ENCODE results near the gene GTF2A1L.

Gene GTF2A1L

GRCh38 chr2:48617618-48618017 lies at the start of gene GTF2A1L:
Gene GTF2A1L, plus strand, starts transcription at chr2:48617856. Its CDS starts 19 bp downstream, at chr2:48617875.
- TF ChIP-seq, protein P1, sequence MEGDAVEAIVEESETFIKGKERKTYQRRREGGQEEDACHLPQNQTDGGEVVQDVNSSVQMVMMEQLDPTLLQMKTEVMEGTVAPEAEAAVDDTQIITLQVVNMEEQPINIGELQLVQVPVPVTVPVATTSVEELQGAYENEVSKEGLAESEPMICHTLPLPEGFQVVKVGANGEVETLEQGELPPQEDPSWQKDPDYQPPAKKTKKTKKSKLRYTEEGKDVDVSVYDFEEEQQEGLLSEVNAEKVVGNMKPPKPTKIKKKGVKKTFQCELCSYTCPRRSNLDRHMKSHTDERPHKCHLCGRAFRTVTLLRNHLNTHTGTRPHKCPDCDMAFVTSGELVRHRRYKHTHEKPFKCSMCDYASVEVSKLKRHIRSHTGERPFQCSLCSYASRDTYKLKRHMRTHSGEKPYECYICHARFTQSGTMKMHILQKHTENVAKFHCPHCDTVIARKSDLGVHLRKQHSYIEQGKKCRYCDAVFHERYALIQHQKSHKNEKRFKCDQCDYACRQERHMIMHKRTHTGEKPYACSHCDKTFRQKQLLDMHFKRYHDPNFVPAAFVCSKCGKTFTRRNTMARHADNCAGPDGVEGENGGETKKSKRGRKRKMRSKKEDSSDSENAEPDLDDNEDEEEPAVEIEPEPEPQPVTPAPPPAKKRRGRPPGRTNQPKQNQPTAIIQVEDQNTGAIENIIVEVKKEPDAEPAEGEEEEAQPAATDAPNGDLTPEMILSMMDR (IDR thresholded peaks at IDR 0.05; ENCODE audit: low read length), result no peak
- no peak for TF ChIP-seq EZH2 (optimal IDR thresholded peaks at IDR 0.05; ENCODE audit: low read depth, low read length)
- TF ChIP-seq EZH2phosphoT487 (IDR thresholded peaks at IDR 0.05; ENCODE audit: low read length), result no peak
- no peaks in the 10 kb centered on the region for H3K9me3 ChIP-seq (replicated peaks; ENCODE audit: insufficient read depth, low read length)
- H3K4me2 ChIP-seq (ENCODE audit: low read depth, low read length), result no peak within 1 kb of the TSS
- no peak within 1 kb of the TSS for H3K9ac ChIP-seq (ENCODE audit: low read length)
- no peaks in the 10 kb centered on the region for H3K4me1 ChIP-seq (ENCODE audit: low read length)
- no peak within 1 kb of the TSS for H3K4me3 ChIP-seq (ENCODE audit: low read length)
- no peaks in the 10 kb centered on the region for H4K20me1 ChIP-seq (ENCODE audit: insufficient read depth, low read length)
- H3F3A ChIP-seq (ENCODE audit: insufficient read depth, low read length), result no peaks in the 10 kb centered on the region
- no peak within 1 kb of the TSS for H2AFZ ChIP-seq (ENCODE audit: low read length)
- H3K27me3 ChIP-seq (replicated peaks; ENCODE audit: insufficient read depth, low read length), result no peaks in the 10 kb centered on the region
- no peaks in the 10 kb centered on the region for H3K79me2 ChIP-seq (ENCODE audit: low read length)
- no peaks in the 10 kb centered on the region for H3K36me3 ChIP-seq (replicated peaks; ENCODE audit: insufficient read depth, low read length)
- H3K27ac ChIP-seq (ENCODE audit: low read length), result no peak within 1 kb of the TSS
- DNase-seq, result no peak
- no peaks in the 10 kb centered on the region for H3K9me2 ChIP-seq (replicated peaks; ENCODE audit: insufficient read depth, low read length)

DNA sequence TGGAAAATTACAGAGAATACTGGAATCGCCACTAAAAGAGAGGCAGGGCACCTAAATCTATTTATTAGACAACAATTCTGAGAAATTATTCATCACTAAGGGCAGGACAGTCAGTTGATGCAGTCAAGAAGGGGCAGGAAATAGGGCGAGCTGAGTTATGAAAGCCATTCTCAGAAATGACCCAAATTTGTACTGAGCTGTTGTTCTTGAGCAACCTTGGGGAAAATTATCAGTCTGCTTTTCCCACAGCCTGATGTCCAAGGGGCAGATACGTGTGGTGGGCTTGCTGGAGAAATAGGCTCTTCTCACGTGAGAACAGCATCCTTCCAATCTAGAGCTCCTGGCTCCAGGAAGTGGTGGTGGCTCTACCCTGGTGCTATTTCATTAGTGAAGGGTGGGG lies 49.1 kb upstream of the GTF2A1L start:
- Histone ChIP-seq H3K27me3 (replicated peaks; ENCODE audit: insufficient read depth, low read length) (no peaks in the 10 kb centered on the region), H2AFZ (ENCODE audit: low read length) (no peak overlapping the region)
- TF ChIP-seq EZH2 (optimal IDR thresholded peaks at IDR 0.05; ENCODE audit: low read depth, low read length), result no peak
- TF ChIP-seq EZH2phosphoT487 (IDR thresholded peaks at IDR 0.05; ENCODE audit: low read length), result no peak
- TF ChIP-seq, protein P1 (IDR thresholded peaks at IDR 0.05; ENCODE audit: low read length), result no peak

DNA sequence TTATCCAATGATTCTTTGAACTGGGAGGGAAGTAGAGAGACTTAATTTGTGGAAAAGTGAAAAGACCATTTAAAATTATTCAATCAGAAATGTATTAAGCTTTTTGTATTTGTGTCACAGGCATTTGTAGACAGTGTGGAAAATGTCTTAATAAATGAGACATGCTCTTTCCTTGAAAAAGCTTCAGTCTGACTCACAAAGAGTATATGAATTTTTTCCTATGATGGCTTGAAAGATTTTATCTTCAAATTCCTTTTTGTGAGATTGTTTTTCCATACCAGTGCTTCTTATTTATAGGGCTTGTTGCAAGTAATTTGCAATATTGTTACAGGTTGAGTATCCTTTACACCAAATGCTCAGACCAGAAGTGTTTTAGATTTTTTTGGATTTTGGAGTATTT lies 48.2 kb upstream of the GTF2A1L start:
- no peaks in the 10 kb centered on the region for H3K4me1 ChIP-seq (ENCODE audit: low read length)
- no peaks in the 10 kb centered on the region for H3K79me2 ChIP-seq (ENCODE audit: low read length)
- no peaks in the 10 kb centered on the region for H4K20me1 ChIP-seq (ENCODE audit: insufficient read depth, low read length)
- H3K9me2 ChIP-seq (replicated peaks; ENCODE audit: insufficient read depth, low read length), result no peaks in the 10 kb centered on the region
- H2AFZ ChIP-seq (ENCODE audit: low read length), result no peak overlapping the region
- TF ChIP-seq, protein P1 (IDR thresholded peaks at IDR 0.05; ENCODE audit: low read length), result no peak
- TF ChIP-seq EZH2phosphoT487 (IDR thresholded peaks at IDR 0.05; ENCODE audit: low read length), result no peak
- TF ChIP-seq EZH2 (optimal IDR thresholded peaks at IDR 0.05; ENCODE audit: low read depth, low read length), result no peak
- no peak overlapping the region for H3K27ac ChIP-seq (ENCODE audit: low read length)
- no peaks in the 10 kb centered on the region for H3K27me3 ChIP-seq (replicated peaks; ENCODE audit: insufficient read depth, low read length)
- no peaks in the 10 kb centered on the region for H3K9me3 ChIP-seq (replicated peaks; ENCODE audit: insufficient read depth, low read length)
- no peak overlapping the region for H3K4me3 ChIP-seq (ENCODE audit: low read length)
- H3K36me3 ChIP-seq (replicated peaks; ENCODE audit: insufficient read depth, low read length), result no peaks in the 10 kb centered on the region
- H3K4me2 ChIP-seq (ENCODE audit: low read depth, low read length), result no peak overlapping the region
- H3F3A ChIP-seq (ENCODE audit: insufficient read depth, low read length), result no peaks in the 10 kb centered on the region
- DNase-seq, result no peak
- H3K9ac ChIP-seq (ENCODE audit: low read length), result no peak overlapping the region

More for the DNA sequence above, 49.1 kb upstream of the GTF2A1L start:
- H3K9me2 ChIP-seq (replicated peaks; ENCODE audit: insufficient read depth, low read length), result no peaks in the 10 kb centered on the region
- no peak overlapping the region for H3K4me3 ChIP-seq (ENCODE audit: low read length)
- no peaks in the 10 kb centered on the region for H3K79me2 ChIP-seq (ENCODE audit: low read length)
- no peaks in the 10 kb centered on the region for H4K20me1 ChIP-seq (ENCODE audit: insufficient read depth, low read length)
- no peaks in the 10 kb centered on the region for H3K36me3 ChIP-seq (replicated peaks; ENCODE audit: insufficient read depth, low read length)
- H3K4me1 ChIP-seq (ENCODE audit: low read length), result no peaks in the 10 kb centered on the region
- H3K9ac ChIP-seq (ENCODE audit: low read length), result no peak overlapping the region
- H3F3A ChIP-seq (ENCODE audit: insufficient read depth, low read length), result no peaks in the 10 kb centered on the region
- no peak for DNase-seq
- no peak overlapping the region for H3K4me2 ChIP-seq (ENCODE audit: low read depth, low read length)
- H3K27ac ChIP-seq (ENCODE audit: low read length), result no peak overlapping the region
- no peaks in the 10 kb centered on the region for H3K9me3 ChIP-seq (replicated peaks; ENCODE audit: insufficient read depth, low read length)
